Ovary (tissue), 9 donors: ENCODE results near the gene RAB43. TPM values are rescaled to one million over a fixed set of nuclear protein-coding genes. Genes with fewer than 3 reads are reported as not detected.
A peak's percentile ranks its signal among the peaks of the same experiment; 100 is the strongest.
"Not testable (repeated sequence)": the region's sequence is repeated elsewhere in the genome, so short reads cannot be mapped to it uniquely, and the experiment has no call there.

Experiments
- DNase-seq, 5 donors: peaks; one replicate each; pipeline ENCODE4 v3.0.0-alpha.2; 2019 to 2020
- H3K27ac ChIP-seq, 2 donors: fragments of 200-600 bp; one replicate each; pipeline versions ENCODE4 v1.5.1 to v1.8.0; 2019 to 2022
- H3K27me3 ChIP-seq: fragments of 200-600 bp; one replicate; pipeline ENCODE4 v1.8.0; 2022
- H3K36me3 ChIP-seq: fragments of 200-600 bp; sonication (generic); one replicate; pipeline ENCODE4 v1.5.1; 2019
- H3K4me1 ChIP-seq: one replicate; pipeline ENCODE4 v1.8.1; 2013; ENCODE audit warnings: mild to moderate bottlenecking, moderate library complexity; ENCODE audit not compliant: insufficient read depth
- H3K4me3 ChIP-seq: fragments of 200-600 bp; sonication (generic); one replicate; pipeline ENCODE4 v1.5.1; 2017
- H3K9me3 ChIP-seq, 2 donors: fragments of 200-600 bp in 1 of 2; sonication (generic) in 1 of 2; one replicate each; pipeline versions ENCODE4 v1.5.1 to v1.8.1; 2013 to 2019; ENCODE audit warnings: mild to moderate bottlenecking in 1 of 2, moderate library complexity in 1 of 2
- EP300 ChIP-seq: sonication (generic); formaldehyde crosslinking; IDR thresholded peaks from one replicate; pipeline ENCODE4 v1.6.1; 2017; ENCODE audit warnings: antibody characterized with exemption
- POLR2A ChIP-seq: fragments of 450-650 bp; IDR thresholded peaks from one replicate; pipeline ENCODE4 v1.6.1; 2017; ENCODE audit warnings: antibody characterized with exemption, mild to moderate bottlenecking, moderate library complexity
- WGBS, 3 donors: extraction: QIAGEN DNeasy Blood & Tissue Kit in 1 of 3; methylation state at CpG; one replicate each; pipeline versions ENCODE4 v1.1.5 to v1.1.7; 2013 to 2017; 5-methylcytosine and 5-hydroxymethylcytosine counted together
- intact Hi-C, 4 donors: fragments of 100-400 bp; cut with DNase I; formaldehyde crosslinking; loops; one replicate each; pipeline versions ENCODE4 v1.11.0 to v1.15.1; 2022 to 2023
- polyA plus RNA-seq, 2 donors: library from polyadenylated mRNA; stranded (reverse); fragments of 200-250 nt in 1 of 2; fragments of 350-450 nt in 1 of 2; fragmentation: Illumina TruSeq in 1 of 2; extraction: RNeasy Lipid Tissue Mini Kit (QIAGEN cat#74804) in 1 of 2; gene quantifications; one replicate each; pipeline ENCODE4 v1.2.3, GENCODE V29; 2013 to 2014
- total RNA-seq, 7 donors: library from RNA; depleted of rRNA in 2 of 7; stranded (reverse); fragments of >200 nt in 2 of 7; fragmentation: NEBNext Ultra II Directional in 3 of 7; extraction: Animal tissue kit (Norgen Biotek cat#: 25700) in 3 of 7; gene quantifications; one replicate each; pipeline versions ENCODE4 v1.1.0 to v1.2.4, GENCODE V29; 2016 to 2023
- TF ChIP-seq, protein P1 (sequence below), 3 donors: fragments of 450-650 bp in 2 of 3; fragments of 200-600 bp in 1 of 3; IDR thresholded peaks; one replicate each; pipeline versions ENCODE4 v1.5.1 to v1.8.0; 2016 to 2022; ENCODE audit warnings: antibody characterized with exemption in 3 of 3, mild to moderate bottlenecking in 1 of 3
- donor health status: DM: no; HTN: no; CAD: no; lungs with moderate emphysema.
- donor health status: DM: no; HTN: no; CAD: no.
- donor health status: Bipolar disorder and iron deficiency.
- donor health status: DM: yes; HTN: yes; CAD: no.
- donor health status: DM: no; HTN: no; CAD: no.
- donor health status: DM: yes; HTN: yes; CAD: no.

RAB43 gene
- total and polyA plus RNA-seq, 9 donors: 0.88 to 37.7 (median 23.4) TPM

DNA sequence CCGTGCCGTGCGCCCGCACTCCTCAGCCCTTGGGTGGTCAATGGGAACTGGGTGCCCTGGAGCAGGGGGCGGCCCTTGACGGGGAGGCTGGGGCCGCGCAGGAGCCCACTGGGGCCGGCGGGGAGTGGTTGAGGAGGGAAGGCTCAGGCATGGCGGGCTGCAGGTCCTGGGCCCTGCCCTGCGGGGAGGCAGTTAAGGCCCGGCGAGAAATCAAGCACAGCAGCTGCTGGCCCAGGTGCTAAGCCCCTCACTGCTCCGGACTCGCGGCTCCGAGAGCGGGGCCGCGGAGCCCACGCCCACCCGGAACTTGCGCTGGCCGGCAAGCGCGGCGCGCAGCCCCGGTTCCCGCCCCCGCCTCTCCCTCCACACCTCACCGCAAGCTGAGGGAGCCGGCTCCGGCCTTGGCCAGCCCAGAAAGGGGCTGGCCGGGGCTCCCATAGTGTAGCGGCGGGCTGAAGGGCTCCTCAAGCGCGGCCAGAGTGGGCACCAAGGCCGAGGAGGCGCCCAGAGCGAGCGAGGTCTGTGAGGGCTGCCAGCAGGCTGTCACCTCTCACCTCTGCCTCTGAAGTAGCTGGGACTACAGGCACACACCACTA lies 53.2 kb downstream of the RAB43 start:
- no peaks in the 10 kb centered on the region for H3K27me3 ChIP-seq
- peak overlapping the region; percentile 12 for H3K4me3 ChIP-seq
- TF ChIP-seq, protein P1, sequence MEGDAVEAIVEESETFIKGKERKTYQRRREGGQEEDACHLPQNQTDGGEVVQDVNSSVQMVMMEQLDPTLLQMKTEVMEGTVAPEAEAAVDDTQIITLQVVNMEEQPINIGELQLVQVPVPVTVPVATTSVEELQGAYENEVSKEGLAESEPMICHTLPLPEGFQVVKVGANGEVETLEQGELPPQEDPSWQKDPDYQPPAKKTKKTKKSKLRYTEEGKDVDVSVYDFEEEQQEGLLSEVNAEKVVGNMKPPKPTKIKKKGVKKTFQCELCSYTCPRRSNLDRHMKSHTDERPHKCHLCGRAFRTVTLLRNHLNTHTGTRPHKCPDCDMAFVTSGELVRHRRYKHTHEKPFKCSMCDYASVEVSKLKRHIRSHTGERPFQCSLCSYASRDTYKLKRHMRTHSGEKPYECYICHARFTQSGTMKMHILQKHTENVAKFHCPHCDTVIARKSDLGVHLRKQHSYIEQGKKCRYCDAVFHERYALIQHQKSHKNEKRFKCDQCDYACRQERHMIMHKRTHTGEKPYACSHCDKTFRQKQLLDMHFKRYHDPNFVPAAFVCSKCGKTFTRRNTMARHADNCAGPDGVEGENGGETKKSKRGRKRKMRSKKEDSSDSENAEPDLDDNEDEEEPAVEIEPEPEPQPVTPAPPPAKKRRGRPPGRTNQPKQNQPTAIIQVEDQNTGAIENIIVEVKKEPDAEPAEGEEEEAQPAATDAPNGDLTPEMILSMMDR (IDR thresholded peaks at IDR 0.05): no peak
- TF ChIP-seq EP300: no peak
- TF ChIP-seq POLR2A: no peak
- 5 to 12% (median 11%) methylated on average over 24 to 44 of the region's 44 CpGs for WGBS, 3 donors
- DNase-seq: peak in 3 of 5 donors; percentile 34 to 72 (median 70)
- no peaks in the 10 kb centered on the region for H3K9me3 ChIP-seq
- no peak overlapping the region for H3K27ac ChIP-seq
- no peaks in the 10 kb centered on the region for H3K36me3 ChIP-seq
- intact Hi-C loops: no loop called here
- peaks cover 3% of the 10 kb centered on the region for H3K4me1 ChIP-seq

DNA sequence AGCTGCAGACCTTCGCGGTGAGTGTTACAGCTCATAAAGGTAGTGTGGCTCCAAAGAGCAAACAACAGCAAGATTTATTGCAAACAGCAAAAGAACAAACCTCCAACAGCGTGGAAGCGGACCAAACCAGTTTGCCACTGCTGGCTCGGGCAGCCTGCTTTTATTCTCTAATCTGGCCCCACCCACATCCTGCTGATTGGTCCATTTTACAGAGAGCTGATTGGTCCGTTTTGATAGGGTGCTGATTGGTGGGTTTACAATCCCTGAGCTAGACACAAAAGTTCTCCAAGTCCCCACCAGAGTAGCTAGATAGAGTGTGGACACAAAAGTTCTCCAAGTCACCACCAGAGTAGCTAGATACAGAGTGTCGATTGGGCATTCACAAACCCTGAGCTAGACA lies 53.9 kb downstream of the RAB43 start:
- DNase-seq: not testable (repeated sequence)

DNA sequence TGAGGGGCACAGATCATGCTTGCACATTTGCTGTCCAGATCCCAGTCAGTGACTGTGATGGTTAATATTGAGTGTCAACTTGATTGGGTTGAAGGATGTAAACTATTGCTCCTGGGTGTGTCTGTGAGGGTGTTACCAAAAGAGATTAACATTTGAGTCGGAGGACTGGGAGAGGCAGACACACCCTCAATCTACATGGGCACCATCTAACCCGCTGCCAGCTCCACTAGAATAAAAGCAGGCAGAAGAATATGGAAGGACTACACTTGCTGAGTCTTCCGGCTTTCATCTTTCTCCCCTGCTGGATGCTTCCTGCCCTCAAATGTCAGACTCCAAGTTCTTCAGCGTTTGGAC lies 55.9 kb downstream of the RAB43 start:
- WGBS, 3 donors: 84 to 87% (median 85%) methylated on average over 4 of the region's 4 CpGs
- intact Hi-C loops: no loop called here
- Histone ChIP-seq H3K27me3 (no peaks in the 10 kb centered on the region), H3K27ac (no peak overlapping the region), H3K4me3 (no peak overlapping the region), H3K4me1 (peaks cover 3% of the 10 kb centered on the region), H3K36me3 (no peaks in the 10 kb centered on the region), H3K9me3 (no peaks in the 10 kb centered on the region)
- peak in 1 of 5 donors; percentile 5 for DNase-seq
- TF ChIP-seq EP300 (no peak), POLR2A (no peak)
- TF ChIP-seq, protein P1 (IDR thresholded peaks at IDR 0.05): no peak

More for the DNA sequence above, 53.9 kb downstream of the RAB43 start:
- H3K27ac ChIP-seq, H3K4me3 ChIP-seq, H3K36me3 ChIP-seq, H3K4me1 ChIP-seq, intact Hi-C loops, H3K27me3 ChIP-seq, H3K9me3 ChIP-seq: not testable (repeated sequence)
- 90 to 94% (median 91%) methylated on average over 7 of the region's 7 CpGs for WGBS, 3 donors

DNA sequence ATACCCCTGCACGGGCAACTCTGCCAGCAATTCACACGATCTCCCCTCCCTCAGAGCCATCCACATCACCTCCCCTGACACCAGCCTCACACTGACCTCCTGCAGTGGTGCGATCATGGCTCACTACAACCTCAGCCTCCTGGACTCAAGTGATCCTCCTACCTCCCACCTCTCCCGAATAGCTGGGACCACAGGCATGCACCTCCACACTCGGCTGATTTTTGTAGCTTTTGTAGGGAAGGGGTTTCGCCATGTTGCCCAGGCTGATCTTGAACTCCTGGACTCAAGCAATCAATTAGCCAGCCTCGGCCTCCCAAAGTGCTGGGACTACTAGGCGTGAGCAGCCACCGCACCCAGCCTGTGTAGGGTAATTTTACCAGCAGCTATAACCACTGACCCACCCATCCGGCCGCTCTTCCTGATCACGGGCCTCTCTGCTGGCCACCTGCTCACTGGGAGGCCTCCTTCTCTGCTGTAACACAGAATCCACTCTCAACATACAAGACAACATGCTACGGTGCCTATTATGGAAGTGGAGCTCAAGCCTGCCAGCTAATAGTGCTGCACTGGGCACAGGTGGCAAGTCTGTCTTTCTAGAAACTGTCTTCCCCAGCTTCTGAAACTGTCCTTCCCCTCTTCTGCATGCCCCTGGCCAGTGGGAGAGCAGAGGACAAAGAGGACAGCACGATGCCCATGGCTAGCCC lies 56.4 kb downstream of the RAB43 start:
- Histone ChIP-seq H3K27me3 (no peaks in the 10 kb centered on the region), H3K4me3 (no peak overlapping the region), H3K27ac (no peak overlapping the region), H3K4me1 (peaks cover 3% of the 10 kb centered on the region), H3K36me3 (no peaks in the 10 kb centered on the region), H3K9me3 (no peaks in the 10 kb centered on the region)
- intact Hi-C loops: no loop called here
- DNase-seq: peak in 2 of 5 donors; percentile 5 to 14
- 92 to 95% (median 95%) methylated on average over 14 of the region's 14 CpGs for WGBS, 3 donors
- TF ChIP-seq POLR2A (no peak), EP300 (no peak)
- TF ChIP-seq, protein P1 (IDR thresholded peaks at IDR 0.05): no peak

DNA sequence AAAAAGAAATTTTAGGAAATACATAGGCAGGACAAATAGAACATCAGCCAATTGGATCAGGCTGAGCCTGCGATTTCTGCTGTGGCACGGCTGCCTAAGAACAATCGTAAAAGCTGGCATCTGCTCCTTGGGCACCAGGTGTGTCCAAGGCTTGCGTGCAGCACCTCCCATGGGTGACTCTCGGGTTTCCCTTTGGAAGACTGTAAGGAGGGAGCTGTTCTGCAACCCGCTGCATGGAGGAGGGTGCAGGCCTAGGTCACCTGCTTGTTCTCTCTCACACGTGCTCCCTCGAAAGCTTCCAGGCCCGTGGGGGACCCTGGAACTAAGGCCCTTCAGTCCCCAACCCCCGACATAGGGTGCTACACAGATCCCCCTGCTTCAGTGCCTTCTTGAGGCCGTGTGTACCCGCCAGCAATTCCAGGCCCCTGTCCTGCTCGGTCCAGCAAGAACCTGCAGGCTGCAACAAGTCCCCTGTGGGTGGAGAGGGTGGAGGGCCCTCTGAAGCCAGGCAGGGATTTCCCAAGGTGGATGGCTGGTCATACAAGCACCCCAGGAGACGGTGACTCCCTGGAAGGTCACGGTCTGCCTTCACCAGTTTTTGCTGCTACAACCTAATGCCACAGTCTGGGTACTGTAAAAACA lies 57.6 kb downstream of the RAB43 start:
- WGBS, 3 donors: 94 to 96% (median 94%) methylated on average over 15 of the region's 15 CpGs
- Histone ChIP-seq H3K4me3 (no peak overlapping the region), H3K9me3 (no peaks in the 10 kb centered on the region), H3K36me3 (no peaks in the 10 kb centered on the region), H3K4me1 (peaks cover 3% of the 10 kb centered on the region), H3K27ac (no peak overlapping the region), H3K27me3 (no peaks in the 10 kb centered on the region)
- intact Hi-C loops: no loop called here
- TF ChIP-seq EP300 (no peak), POLR2A (no peak)
- TF ChIP-seq, protein P1 (IDR thresholded peaks at IDR 0.05): no peak
- peak in 1 of 5 donors; percentile 18 for DNase-seq
